ENCODE data around the gene NAT9.

DNA sequence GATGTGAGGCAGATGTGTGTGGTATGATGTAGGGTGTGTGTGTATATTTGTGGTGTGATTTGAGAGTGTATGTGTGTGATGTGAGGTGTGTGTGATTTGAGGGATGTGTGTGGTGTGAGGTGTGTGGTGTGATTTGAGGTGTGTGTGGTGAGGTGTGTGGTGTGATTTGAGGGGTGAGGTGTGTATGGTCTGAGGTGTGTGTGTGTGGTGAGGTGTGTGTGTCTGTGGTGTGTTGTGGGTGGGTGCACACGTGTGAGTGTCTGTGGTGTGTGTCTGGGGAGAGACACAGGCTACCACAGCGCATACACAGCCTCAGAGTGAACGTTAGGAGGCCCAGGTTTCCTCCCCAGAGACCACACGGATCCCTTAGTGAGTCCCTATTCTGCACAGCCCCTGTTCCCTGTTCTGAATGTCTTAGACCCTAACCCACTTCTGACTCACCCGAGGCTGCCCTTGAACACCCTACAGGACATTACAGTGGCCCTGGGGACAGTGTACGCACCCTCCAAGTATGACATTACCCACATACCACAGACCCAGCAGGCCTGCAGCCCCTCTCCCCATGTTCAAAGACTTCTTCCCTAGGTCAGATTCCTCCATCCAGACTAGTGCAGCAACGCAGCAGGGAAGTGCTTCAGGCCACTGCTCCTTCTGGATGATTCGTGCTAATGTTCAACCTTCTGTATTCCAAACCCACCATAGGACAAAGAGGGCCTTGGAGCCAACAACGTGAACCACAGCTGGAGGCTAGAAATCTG lies 42.6 kb downstream of the NAT9 start:
- TF ChIP-seq POLR2A (IDR thresholded peaks at IDR 0.05; ENCODE audit: low read depth, low read length) (no peak), POLR2AphosphoS5 (IDR thresholded peaks at IDR 0.05; ENCODE audit: low read depth, low read length) (no peak)
